SK-N-DZ (cell line): Measurements from ENCODE around the gene SCFD2.
"Not testable (repeated sequence)": the region's sequence is repeated elsewhere in the genome, so short reads cannot be mapped to it uniquely, and the experiment has no call there.

Source experiments
- DNase-seq: peaks from one replicate; pipeline ENCODE4 v3.0.0-alpha.2; 2015; ENCODE audit warnings: low spot score

Gene SCFD2

DNA sequence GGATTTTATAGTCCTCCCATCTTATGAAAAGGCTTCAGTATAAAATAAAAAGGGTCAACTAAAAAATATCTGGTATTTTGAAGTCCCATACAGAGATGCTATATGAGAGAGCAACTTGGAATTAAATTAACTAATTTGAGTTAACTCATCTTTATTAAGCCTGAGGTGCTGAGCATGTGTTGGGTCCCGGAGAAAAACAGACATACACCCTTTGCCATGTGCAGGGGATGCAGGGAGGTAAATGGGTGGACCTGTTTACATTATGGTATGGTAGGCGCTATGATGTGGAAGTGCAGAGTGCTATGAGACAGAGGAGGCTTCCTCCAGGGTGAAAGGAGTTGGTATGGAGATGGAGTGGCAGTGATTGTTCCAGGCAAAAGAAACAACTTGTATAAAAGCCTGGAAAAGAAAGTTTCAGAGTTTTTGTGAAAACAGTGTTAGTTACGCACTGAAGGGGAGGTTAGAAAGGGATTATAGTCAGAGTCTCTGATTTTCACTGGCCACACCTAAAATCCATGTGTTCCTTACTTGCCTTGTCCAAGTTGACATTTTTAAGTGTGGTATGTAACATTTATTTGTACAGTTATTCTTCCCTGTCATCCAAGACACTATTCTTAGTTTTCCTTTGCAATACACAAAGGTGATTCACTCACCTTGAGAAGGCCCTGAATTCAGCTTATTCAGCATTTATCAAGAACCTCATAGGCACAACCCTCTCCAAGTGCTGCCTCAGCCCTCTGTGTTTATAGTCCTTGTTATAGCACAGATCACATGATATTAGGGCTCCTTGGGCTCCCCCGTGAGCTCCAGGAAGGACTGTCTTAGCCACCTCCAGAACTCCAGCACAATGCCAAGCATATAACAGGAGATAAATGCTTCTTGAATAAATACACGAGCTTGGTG lies 351.7 kb downstream of the SCFD2 start:
- no peak for DNase-seq

DNA sequence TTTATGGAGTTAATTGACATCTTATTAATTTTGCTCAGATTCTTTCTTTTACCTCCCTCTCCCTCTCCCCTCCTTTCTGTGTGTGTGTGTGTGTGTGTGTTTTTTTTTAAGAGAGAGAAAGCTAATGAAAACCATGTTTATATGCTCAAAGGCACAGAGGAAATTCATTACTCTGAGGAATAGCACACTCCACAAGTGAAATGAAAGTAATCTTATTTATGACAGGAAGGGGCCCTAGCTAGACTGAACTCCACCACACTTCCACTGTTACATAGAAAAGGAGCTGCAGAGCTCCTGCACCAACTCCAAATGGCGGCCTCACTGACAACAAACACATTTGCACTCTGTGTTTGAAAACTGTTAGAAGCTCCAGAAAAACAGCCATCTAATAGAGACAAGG lies 353.1 kb downstream of the SCFD2 start:
- DNase-seq: peak; percentile 20

DNA sequence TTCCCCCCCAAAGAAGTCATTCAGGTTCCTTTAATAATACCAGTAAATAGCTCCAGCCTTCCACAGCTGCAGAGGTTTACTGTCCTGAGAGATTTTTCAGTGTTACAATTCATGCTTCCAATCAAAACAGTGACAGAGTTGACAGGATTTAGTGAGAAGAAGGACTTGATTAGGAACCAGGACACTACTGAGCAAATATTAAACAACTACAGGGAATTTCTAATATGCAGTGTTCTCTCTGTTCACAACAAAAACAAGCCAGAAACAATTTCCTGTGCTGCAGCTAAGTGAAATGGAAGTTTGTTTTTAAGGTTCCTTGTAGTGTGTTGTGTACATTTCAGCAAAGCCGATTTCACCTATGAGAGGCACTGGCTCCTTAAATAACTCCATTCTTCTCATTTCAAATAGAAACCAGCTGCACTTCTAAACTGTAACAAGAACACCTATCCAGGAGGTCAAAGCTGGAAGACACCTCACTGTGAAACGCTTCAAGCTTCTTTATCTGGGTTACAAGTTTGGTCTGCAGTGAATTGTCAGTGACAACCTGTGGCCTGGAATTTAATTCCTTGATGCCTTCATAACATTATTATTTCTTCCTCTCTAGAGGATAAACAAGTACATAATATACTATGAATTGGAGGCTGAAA lies 354.5 kb downstream of the SCFD2 start:
- DNase-seq: no peak

DNA sequence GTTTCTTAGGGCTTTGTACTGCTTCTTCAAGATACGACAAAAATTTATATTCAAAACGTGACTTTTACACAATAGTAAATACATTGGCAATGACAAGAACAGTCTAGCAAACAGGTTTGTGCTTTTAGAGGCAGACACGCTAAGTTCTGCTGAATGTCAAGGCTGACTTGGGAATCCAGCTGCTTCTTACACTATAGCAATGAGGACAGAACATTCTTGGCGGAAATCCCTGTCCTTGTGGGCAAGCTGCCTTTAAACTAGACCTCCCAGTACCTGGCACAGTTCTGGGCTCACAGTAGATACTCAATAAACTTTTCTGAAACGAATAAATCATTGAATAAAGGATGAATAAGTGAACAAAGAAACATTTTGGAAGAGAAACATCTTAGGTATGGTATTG lies 355.5 kb downstream of the SCFD2 start:
- DNase-seq: no peak

- no peak for DNase-seq
Measured at GRCh38 chr4:53009824-53010223, 356.0 kb downstream of the SCFD2 start.

DNA sequence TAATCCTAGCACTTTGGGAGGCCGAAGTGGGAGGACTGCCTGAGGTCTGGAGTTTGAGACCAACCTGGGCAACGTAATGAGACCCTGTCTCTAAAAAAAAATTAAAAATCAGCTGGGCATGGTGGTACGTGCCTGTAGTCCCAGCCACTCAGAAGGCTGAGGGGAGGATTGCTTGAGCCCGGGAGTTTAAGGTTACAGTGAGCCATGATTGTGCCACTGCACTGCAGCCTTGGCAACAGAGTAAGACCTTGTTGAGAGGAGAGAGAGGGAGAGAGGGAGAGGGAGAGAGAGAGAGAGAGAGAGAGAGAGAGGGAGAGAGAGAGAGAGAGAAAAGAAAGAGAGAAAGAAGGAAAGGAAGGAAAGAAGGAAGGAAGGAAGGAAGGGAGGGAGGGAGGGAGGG lies 358.8 kb downstream of the SCFD2 start:
- no peak for DNase-seq

DNA sequence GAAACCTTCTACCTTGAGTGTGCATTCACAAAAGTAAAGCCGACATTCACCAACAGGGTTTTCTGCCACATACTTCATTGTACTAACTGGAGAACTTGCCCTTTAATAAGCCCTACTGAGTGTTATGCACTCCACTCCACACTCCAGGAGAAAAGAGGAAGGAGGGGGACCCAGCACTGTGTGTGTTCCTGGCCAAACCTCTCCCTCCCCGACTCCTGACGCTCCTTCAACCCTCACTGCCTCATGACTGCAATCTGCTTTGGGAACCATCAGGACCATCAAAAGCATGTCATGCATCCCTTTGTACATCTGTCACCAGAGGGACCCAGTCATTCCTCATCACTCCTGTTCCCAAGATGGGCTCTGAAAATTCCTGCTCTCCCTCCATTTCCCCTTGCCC lies 360.1 kb downstream of the SCFD2 start:
- no peak for DNase-seq

GRCh38 chr4:53005149-53005546 lies 360.7 kb downstream of the SCFD2 start:
- DNase-seq: no peak

DNA sequence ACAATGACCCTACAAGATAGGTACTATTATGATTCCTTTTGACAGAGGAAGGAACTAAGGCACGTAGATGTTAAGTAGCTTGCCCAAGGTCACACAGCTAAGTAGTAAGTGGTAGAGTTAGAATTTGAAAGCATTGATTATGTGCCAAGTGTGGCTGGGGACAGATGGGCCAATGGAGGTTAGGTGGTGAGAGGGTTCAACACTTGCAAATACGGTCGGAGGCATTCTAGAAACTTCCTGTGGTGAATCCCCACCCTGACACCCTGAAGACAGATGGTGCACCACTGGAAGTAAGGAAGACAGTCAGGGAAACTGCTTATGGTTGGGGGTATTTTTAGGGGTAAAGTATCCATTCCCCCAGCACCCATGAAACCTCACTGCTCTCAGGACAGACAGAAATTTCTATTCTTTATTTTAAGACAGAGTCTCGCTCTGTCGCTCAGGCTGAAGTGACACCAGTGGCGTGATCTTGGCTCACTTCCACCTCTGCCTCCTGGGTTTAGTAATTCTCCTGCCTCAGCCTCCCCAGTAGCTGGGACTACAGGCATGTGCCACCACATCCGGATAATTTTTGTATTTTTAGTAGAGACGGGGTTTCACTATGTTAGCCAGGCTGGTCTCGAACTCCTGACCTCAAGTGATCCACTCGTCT lies 361.2 kb downstream of the SCFD2 start:
- DNase-seq: no peak

GRCh38 chr4:53003959-53004358 lies 361.9 kb downstream of the SCFD2 start:
- no peak for DNase-seq

DNA sequence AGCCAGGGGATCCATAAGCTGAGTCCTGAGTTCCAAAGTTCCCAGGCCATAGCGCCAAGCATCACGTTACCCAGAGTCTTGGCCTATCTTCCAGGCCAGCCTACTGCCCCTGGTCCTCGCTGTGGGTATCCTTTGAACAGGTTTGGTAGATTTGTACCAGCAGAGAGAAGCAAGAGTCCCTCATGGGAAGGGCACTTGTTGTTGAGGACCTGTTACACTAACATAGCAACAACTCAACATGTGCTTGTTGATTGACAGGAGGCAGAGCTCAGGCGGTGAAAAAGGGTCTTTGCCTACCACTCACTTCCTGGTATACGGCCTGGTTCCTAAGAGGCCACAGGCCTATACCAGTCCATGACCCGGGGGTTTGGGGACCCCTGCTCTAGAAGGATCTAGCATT lies 365.3 kb downstream of the SCFD2 start:
- DNase-seq: no peak

- no peak for DNase-seq
Measured at GRCh38 chr4:52999626-53000025, 366.2 kb downstream of the SCFD2 start.

GRCh38 chr4:52998413-52998812 lies 367.4 kb downstream of the SCFD2 start:
- no peak for DNase-seq

- no peak for DNase-seq
Measured at GRCh38 chr4:52997132-52997416, 368.8 kb downstream of the SCFD2 start.

GRCh38 chr4:52996261-52997131 lies 369.4 kb downstream of the SCFD2 start:
- peak; percentile 82 for DNase-seq

DNA sequence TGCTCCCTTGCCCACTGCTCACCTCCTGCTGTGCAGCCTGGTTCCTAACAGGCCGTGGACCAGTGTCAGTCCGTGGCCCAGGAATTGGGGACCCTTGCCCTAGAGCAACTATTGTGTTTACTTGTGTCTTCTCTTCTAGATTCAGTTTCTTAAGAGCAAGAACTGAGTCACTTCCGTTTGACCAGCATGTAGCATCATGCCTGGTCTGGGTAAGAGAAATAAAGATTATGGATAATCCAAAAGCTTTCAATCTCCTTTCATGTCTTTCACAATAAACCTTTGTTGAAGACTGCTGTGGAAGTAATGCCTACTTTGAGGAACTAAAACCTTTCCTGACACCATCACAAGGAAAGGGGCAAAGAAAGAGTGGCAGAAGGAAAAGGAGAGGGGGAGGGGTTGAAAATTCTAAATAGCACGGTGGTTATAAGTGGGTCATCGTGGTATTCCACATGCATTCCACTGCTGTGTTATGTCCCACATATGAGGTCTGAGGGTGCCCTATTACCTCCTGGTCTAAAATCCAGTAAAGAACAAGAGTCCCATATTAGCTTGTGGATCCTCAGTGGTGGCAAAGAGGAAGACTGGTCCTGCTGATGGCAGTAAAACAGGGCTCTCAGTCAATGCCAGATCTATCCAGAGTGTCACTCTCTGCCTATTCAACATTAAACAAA lies 370.4 kb downstream of the SCFD2 start:
- no peak for DNase-seq

DNA sequence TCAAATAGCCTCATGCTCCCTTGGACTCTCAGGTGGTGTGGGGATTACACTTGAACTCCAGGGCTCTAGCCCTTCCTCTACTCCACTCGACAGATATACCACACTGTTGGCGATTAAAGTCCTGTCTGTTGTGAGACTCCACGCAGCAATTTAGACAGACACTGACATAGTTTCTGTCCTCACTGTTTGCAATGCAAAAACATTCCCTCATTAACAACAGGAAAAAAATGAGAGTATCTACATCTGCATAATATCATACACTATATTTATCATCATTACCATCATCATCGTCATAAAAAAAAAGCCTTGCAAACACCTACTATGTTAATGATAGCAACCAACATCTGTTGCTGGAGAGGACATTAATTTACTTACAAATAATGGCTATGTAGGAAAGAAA lies 371.3 kb downstream of the SCFD2 start:
- DNase-seq: no peak

DNA sequence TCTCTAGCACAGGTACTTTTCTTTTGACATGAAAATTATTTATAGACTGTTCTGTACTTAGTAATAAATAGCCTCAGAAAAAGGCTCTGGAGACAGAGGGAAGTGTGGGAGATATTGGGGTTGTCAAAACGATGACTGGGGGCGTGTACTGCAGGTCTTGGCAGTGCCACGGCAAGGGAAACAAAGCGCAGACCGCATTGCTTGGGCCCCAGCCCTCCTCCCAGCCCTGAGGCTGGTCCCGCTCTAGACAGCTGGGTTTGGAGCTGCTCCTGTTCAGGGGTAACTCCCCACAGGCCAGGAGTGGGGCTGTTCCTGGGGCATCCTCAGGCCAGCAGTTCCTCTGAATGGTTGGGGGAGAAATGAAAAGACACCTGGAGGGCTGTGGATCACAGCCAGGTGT lies 372.1 kb downstream of the SCFD2 start:
- DNase-seq: no peak

DNA sequence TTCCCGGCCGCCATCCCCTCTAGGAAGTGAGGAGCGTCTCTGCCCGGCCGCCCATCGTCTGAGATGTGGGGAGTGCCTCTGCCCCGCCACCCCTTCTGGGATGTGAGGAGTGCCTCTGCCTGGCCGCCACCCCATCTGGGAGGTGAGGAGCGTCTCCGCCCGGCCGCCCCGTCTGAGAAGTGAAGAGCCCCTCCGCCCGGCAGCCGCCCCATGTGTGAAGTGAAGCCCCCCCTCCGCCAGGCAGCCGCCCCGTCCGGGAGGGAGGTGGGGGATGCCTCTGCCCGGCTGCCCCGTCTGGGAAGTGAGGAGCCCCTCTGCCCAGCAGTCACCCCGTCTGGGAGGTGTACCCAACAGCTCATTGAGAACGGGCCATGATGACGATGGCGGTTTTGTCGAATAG lies 373.3 kb downstream of the SCFD2 start:
- not testable (repeated sequence) for DNase-seq

GRCh38 chr4:52991472-52991871 lies 374.4 kb downstream of the SCFD2 start:
- DNase-seq: no peak

DNA sequence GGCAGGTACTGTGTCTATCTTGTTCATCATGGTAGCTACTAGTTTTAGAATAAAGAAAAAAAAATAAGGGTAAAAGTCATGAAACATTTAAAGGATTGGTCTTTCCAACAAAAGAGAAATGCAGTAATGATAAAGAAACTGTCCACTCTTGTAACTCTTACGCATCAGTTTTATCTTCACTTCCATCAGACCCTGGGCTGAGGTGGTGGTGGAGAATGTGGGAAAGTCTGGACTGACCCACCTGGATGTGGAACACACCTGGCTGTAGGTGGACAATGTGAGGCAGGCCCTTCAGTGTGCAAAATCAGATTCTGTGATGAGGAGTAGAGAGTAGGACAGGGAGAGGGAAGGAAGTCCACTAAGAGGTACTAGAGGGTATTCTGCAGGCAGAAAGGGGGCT lies 375.2 kb downstream of the SCFD2 start:
- no peak for DNase-seq
